GM21390 (cell line): ENCODE results near the gene ZNF302.

ENCODE experiments used
- ATAC-seq: cut with Tn5 transposase; IDR thresholded peaks from one replicate; pipeline ENCODE4 v1.9.1; 2021; ENCODE audit not compliant: unreplicated experiment

The ZNF302 gene

GRCh38 chr19:34731964-34732363, 54.5 kb downstream of the ZNF302 start:
- ATAC-seq = no peak

- ATAC-seq = no peak
Measured at GRCh38 chr19:34732612-34733211, 55.2 kb downstream of the ZNF302 start.

- ATAC-seq = no peak
Measured at GRCh38 chr19:34733266-34733745, 55.8 kb downstream of the ZNF302 start.

GRCh38 chr19:34733746-34734536, 56.5 kb downstream of the ZNF302 start, which contains the start of gene ZNF181:
Gene ZNF181, plus strand, starts transcription at chr19:34734243. Its CDS starts 795 bp downstream, at chr19:34735038.
- peak; percentile 83 for ATAC-seq

GRCh38 chr19:34734537-34735103, 57.1 kb downstream of the ZNF302 start:
- no peak for ATAC-seq
